Keratinocyte (primary cell): ENCODE measurements around the gene SUGCT.

ENCODE experiments used
- EZH2 ChIP-seq: IDR thresholded peaks from one replicate; pipeline ENCODE4 v1.6.1; 2012; ENCODE audit warnings: inconsistent platforms, mild to moderate bottlenecking, low read length, moderate library complexity
- TF ChIP-seq, protein P1 (sequence below), 3 experiments: IDR thresholded peaks in 1 of 3; conservative IDR thresholded peaks in 1 of 3; optimal IDR thresholded peaks in 1 of 3; 2 replicates in 2 of 3; 3 replicates in 1 of 3; pipeline versions ENCODE3 to v1.5.1; 2011; ENCODE audit warnings: low read length in 3 of 3, mild to moderate bottlenecking in 3 of 3, moderate library complexity in 2 of 3, control low read depth in 1 of 3, inconsistent platforms in 1 of 3; ENCODE audit not compliant: insufficient read depth in 2 of 3; ENCODE audit errors: extremely low read depth in 1 of 3

DNA sequence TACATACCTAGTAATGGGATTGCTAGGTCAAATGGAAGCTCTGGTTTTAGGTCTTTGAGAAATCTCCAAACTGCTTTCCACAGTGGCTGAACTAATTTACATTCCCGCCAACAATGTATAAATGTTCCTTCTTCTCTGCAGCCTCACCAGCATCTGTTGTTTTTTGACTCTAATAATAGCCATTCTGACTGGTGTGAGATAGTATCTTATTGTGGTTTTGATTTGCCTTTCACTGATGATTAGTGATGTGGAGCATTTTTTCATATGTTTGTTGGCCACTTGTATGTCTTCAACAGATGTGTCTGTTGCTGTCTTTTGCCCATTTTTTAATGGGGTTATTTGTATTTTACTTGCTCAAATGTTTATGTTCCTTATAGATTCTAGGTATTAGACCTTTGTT, 675.5 kb downstream of the SUGCT start:
- TF ChIP-seq, protein P1, sequence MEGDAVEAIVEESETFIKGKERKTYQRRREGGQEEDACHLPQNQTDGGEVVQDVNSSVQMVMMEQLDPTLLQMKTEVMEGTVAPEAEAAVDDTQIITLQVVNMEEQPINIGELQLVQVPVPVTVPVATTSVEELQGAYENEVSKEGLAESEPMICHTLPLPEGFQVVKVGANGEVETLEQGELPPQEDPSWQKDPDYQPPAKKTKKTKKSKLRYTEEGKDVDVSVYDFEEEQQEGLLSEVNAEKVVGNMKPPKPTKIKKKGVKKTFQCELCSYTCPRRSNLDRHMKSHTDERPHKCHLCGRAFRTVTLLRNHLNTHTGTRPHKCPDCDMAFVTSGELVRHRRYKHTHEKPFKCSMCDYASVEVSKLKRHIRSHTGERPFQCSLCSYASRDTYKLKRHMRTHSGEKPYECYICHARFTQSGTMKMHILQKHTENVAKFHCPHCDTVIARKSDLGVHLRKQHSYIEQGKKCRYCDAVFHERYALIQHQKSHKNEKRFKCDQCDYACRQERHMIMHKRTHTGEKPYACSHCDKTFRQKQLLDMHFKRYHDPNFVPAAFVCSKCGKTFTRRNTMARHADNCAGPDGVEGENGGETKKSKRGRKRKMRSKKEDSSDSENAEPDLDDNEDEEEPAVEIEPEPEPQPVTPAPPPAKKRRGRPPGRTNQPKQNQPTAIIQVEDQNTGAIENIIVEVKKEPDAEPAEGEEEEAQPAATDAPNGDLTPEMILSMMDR (optimal IDR thresholded peaks at IDR 0.05 in 1 of 3, IDR thresholded peaks at IDR 0.05 in 1 of 3, conservative IDR thresholded peaks at IDR 0.05 in 1 of 3; ENCODE audit: extremely low read depth in 1 of 3, insufficient read depth in 2 of 3, low read length in 3 of 3) = no peak
- TF ChIP-seq EZH2 = no peak
